Activated CD8-positive, alpha-beta memory T cell treated with anti-CD3 and anti-CD28 coated beads for 24 hours (primary cell): ENCODE results near the gene RPS27.
A peak's percentile ranks its signal among the peaks of the same experiment; 100 is the strongest.

Source experiments
- DNase-seq: peaks from one replicate; pipeline ENCODE4 v3.0.0-alpha.2; 2020

RPS27 gene

GRCh38 chr1:153990468-153991150 lies at the start of gene RPS27:
RPS27 (plus strand) TSS chr1:153990762; CDS start chr1:153990797, 35 bp downstream.
- DNase-seq = peak; percentile 94

DNA sequence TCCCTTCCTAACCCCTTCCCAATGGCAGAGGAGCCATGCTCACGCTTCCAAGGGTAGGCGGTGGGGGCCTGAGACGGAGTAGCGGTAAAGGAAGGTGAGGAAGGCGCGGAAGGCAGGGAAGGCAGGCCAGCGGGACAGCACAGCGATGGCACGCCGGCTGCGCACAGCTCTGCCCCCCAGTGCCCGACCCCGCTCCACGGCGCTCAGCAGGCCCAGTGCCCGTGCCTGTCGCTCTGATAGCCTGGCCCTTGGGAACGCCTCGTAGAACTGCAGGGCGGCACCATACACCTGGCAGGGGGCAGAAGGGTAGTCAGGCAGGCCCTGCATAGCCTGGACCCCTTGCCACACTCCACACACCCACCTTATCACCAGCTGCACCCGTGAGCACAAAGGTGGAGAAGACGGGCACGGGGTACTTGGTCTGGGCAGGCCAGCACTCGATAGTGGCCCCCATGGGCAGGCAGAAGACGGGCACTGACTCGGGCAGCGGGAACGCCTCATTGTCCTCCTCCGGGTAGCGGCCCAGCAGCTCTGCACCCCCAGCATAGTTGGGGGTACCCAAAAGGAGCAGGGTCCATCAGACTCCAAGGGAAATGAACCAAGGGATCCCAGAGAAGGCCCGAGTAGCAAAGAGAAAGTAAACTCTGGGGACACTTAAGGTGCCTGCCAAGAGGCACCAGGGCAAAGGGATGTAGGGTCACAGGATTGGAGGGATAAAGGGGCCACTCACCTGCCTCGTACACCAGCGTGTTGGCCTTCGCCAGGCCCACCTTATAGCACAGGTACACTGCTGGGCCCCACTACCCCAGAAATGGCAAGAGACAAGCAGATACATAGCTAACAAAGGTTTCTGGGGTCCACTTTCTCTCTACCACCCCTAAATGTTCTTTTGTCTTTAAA lies 48.5 kb upstream of the RPS27 start:
- DNase-seq = no peak

DNA sequence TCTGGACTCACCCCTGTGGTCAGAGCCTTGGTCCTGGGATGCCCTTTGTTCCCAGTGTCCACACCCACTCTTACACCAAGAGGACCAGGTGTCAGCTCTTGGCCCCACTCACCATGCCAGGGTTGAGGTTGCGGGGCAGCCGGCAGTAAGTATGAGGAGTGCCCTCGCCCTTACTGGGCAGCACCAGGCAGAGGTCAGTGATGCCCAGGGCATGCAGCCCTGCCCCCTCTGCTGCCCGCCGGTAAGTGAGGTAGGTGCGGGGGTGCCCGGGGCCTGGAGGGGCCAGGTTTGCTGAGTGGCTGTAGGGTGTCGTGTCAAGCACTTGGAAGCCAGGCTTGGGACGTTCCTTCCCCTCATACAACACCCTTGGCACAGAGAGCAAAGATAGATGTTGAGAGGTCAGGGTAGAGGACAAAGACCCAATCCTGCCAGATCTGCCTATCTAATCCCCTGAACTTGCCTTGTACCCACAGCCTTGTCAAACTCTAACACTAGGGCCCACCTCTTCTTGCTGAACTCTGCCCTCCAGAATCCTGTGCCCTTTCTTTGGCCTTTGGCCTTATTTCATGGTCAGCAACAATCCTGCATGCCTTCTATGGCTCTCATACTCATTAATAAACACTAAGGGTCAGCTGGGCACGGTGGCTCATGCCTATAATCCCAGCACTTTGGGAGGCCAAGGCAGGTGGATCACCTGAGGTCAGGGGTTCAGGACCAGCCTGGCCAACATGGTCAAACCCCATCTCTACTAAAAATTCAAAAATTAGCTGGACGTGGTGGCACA lies 47.6 kb upstream of the RPS27 start:
- no peak for DNase-seq

DNA sequence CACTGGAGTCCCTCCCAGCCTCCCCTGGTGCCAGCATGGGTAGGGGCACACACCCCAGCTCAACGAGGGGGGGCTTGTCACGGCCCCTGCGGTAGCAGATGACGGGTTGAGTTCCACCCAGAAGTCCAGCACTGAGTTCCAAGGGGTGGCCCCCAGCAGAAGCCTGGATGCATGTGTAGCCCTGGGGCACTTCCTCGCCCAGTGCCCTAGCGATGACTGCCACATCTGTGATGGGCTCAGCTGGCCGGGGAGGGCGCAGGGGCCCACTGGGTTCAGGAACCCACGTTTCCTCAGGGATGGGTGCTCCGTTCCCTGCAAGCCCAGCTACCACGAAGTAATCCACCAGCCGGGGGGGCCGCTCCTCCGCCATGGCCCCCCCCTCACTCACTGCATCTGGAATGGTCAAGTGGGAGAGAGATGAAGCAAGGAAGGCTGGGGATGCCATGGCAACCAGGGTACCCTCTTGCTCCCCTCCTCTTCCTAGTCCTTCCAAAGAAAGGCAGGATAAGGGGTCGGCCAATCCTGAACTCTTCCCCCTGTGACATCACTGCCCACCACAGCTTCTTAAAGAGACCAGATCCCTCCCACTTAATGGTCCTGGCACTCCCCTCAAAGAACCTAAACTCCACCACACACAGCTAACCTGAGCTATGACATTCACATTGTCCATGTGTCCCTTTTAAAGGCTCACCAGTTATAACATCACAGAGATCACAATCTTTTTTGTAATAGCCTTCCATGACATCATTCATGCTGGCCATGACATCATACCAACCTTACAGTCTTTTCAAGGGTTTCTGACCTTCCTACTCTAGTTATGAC lies 46.3 kb upstream of the RPS27 start:
- DNase-seq = no peak

- DNase-seq = no peak
Measured at GRCh38 chr1:153944827-153945117, 45.8 kb upstream of the RPS27 start.

- DNase-seq = peak; percentile 86
Measured at GRCh38 chr1:153945131-153945794, 45.3 kb upstream of the RPS27 start.

DNA sequence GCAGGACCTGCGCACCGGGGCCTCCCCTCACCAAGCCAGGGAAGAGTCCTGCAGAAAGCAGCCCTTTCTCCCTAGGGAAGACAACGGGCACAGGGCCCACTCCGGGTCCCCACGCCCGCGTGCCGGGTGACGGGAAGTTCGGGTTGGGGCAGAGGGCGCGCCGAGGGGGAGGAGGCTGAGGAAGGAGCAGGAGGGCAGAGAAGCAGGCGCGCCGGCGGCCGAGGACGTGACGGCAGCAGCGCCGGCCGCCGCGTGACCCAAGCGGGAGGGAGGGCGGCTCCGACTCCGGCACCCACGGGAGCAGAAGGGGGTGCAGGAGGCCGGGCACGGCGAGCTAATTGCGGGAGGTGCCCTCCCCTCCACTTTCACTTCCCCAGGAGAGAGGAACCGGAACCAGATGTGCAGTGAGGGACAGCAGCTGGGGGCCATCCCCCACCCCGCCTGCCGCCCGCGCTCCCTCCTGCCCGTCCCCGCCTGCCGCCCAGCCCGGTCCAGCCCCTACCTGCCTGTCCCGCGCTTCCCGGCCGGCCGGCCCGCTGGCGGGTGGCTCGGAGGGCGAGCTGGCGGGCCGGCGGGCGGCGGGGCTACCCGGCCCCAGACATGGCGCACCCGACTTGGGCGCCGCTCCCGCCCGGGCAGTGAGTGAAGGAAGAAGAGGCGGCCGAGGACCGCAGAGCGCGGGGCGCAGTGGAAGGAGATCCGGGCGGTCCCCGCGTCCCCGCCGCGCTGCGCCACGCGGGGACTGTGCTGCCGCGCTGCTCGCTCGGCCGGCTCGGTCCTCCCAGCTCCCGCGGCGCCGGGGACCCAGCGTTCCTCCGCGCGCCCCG lies 44.6 kb upstream of the RPS27 start:
- peak; percentile 86 for DNase-seq

- DNase-seq = peak; percentile 90
Measured at GRCh38 chr1:153946622-153947241, 43.8 kb upstream of the RPS27 start, which contains the start of gene DENND4B. DENND4B (minus strand) TSS chr1:153946718; CDS start chr1:153944374, 2,344 bp downstream.

DNA sequence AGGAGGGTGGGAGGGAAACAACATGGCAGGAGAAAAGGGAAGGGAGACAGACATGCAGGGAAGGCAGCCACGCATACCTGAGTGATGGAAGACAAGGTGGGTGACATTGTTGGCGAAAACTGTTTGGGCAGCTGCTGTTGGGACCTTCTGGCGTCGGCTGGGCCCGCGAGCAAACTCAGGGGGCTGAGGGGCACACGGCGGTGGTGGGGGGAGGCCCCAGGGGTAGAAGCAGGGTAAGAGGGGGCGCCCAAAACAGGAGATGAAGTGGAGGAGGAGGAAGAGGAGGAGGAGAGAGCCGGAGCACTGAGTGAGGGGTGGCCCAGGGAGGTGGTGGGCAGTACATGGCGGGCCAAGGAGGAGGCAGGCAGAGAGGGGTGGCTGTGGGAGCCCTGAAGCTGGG lies 39.4 kb upstream of the RPS27 start:
- no peak for DNase-seq

- no peak for DNase-seq
Measured at GRCh38 chr1:153951801-153952200, 38.8 kb upstream of the RPS27 start.

DNA sequence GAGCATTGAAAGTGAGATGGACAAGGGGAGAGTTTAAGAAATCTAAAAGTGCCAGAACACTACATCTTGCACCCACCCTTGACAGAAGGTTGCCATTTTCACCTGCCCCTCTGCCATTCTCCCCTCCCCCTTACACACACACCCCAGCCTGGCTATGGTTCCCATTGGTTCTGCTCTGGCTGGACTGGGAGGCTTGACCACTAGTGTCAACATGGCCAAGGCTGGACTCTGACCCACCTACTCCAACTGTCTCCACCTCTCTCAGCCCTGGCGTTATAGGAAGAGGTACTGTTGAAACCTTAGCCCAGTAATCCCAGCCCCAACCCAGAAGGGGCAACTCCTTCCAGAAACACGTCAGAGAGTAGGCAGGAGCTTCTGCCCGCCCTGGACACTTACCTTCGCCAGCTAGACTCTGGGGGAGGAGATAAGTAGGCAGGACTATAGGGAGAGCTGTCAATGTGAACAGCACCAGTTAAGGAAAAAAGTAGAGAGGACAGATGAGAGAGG lies 36.6 kb upstream of the RPS27 start:
- no peak for DNase-seq

DNA sequence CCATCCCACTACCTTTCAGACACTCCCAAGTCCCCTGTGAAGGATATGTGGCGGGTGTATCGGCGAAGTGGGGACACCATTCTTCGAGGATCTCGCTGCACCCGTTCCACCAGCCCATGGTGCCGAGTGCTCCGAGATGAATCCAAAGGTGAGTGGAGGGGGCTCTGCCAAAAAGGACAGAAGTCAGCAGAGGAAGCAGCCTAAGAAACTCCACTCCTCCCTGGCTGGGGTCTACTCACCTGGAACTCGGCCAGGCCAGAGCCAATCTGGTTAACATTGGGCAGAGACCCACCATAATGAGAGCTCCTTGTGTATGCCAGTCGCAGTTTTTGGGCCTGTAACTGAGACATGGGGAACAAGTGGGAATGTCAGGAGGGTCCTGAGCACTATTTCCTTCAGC lies 35.7 kb upstream of the RPS27 start:
- DNase-seq = no peak

DNA sequence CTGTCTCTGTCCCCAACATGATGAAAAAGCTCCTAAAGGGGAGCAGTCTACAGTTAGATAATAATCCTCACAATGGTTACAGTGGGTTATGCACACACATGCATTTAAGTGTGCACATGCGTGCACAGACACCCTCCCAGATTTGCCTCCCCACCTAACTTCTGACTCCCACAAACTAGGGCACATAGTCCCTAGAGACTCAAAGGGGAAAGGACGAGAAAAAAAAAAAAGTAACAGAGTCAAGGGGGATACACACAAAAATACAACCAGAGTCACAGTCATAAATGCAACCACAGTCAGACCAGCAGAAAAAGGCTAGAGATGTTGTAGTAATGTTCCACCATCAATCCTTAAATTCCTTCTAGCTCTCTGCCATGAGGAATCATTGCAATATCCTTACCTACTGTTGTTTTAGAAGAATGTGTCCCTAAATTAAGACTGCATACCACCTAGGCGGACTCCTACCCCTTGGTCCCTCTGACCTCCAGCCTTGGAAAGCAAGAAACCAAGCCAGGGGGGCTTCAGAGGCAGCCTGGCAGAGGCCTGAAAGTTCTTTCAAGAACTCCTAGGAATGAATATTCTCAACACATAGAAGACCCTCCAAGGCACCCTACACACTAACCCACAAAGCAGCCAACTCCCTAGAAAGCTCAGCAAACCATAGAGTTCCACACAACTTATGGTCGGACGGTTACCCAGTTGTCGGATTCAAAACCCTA lies 33.4 kb upstream of the RPS27 start:
- no peak for DNase-seq

DNA sequence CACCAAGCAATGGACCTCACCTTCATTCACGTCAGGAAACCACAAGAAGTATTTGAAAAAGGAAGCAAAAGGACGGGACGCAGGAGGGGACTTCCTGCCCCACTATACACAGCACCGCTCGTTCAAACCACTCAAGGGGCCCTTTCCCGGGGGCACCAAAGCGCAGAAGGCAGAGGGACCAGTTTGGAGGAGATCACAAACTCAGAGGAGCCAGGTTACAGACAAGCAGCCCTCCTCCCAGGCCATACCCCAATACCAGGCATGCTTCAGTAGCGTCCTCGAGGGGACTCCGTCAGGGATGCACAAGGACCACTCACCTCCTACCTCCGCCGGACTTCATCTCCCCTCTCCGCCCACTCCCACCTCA lies 32.8 kb upstream of the RPS27 start:
- no peak for DNase-seq

DNA sequence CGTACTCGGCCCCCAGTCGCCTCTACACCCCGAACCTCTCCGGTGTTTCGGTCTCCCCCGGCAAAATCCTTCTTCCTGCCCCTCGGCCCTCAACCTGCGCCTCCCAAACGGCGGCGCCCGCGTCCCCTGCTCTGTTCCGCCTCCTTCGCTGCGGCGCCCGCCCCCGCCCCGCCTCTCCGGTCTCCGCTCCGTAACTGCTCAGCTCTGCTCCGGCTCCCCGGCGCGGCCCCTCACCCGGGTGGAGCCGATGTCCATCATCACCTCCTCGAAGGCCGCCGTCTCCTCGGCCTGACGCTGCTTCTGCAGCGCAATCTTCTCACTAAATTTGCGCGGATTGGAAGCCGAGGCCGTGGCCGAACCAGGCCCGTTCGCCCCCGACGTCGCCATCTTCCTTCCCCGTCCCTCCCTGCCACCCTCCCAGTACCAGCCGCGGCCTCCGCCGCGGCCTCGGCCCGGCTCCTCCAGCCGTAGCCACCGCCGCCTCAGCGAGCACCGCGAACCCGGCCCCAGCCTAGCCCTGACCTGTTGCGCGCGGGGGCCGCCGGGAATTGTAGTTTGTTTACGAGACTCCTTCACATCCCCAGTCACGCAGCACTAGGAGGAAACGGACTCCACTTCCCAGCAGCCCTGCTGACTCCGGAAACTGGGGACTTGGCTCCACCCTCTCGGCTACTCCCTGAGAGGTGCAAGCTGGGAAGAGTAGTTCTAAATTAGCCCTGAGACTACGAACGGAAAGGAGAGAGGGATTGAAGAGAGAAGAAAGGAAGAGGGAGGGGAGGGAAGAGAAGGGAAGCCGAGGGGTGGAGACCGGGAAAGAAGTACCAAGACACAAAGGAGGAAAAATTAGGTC lies 32.2 kb upstream of the RPS27 start, which contains the start of gene CRTC2:
Gene CRTC2, minus strand, starts transcription at position 502 of the 850 bp plus-strand sequence. Its CDS starts 115 bp downstream, at position 387.
- peak; percentile 97 for DNase-seq

GRCh38 chr1:153958961-153959260 lies 31.7 kb upstream of the RPS27 start:
- no peak for DNase-seq

- no peak for DNase-seq
Measured at GRCh38 chr1:153959454-153959853, 31.1 kb upstream of the RPS27 start.

DNA sequence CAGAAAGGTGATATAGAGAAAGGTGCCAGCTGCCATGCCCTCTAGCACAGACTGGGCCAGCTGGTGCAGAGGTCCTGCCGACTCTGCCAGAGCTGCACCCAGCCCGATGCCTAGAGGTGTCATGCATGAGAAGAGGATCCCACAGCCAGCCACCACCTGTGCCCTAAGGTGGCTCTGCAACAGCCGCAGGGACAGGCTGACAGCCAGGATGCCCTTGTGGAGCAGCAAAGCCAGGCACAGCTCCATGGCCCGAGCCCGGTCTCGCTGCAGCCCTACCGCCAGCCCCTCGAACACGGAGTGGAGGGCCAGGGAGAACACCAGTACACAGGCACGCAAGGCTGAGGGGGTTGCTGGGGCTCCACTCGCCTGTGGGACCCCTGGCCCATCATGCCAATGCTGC lies 30.4 kb upstream of the RPS27 start:
- DNase-seq = no peak

GRCh38 chr1:153961421-153961820 lies 29.1 kb upstream of the RPS27 start:
- no peak for DNase-seq
